Activated T-cell treated with anti-CD3 and anti-CD28 coated beads for 4 hours (primary cell): ENCODE data around the gene ANKRD13D.

Source experiments
- DNase-seq: peaks from one replicate; pipeline ENCODE4 v3.0.0-alpha.2; 2020

The ANKRD13D gene

GRCh38 chr11:67321313-67321871, 32.3 kb downstream of the ANKRD13D start:
- DNase-seq, result no peak

- no peak for DNase-seq
Observed at GRCh38 chr11:67322049-67322448, 32.9 kb downstream of the ANKRD13D start.

DNA sequence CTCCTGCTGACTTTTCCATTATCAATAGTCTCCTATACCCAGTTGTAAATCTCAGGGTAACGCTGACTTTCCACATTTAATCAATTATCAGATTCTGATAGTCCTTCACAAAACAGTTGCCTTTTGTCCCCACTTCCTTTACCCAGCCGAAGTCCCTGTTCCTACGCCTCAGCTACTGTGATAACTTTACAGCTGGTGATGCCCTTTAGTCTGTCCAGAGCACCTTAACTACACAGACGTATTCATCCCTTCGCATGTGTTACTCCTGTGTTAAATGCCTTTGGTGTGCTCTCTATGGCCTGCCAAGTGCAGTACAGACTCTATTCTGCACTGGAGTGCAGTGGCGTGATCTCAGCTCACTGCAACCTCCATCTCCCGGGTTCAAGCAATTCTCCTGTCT, 34.4 kb downstream of the ANKRD13D start:
- DNase-seq, result no peak

DNA sequence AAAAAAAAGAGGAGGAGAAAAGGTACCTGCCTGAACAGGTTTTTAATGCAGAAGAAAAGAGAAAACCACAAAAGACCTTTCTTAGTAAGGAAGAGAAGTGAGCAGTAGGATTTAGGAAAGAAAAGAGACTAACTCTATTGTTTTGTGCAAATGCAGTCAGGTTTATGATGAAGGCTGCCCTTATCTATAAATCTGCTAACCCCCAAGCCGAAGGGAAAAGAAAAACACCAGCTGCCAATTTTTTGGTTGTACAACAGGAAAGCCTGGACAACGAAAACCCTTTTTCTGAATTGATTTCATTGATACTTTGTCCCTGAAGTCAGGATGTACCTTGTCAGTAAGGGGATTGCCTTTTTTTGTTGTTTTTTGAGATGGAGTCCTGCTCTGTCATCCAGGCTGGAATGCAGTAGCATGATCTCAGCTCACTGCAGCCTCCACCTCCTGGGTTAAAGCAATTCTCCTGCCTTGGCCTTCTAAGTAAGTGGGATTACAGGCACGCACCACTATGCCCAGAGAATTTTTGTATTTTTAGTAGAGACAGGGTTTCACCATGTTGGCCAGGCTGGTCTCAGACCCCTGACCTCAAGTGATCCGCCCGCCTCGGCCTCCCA, 43.1 kb downstream of the ANKRD13D start:
- no peak for DNase-seq

GRCh38 chr11:67337257-67337656, 48.2 kb downstream of the ANKRD13D start:
- no peak for DNase-seq

GRCh38 chr11:67344264-67344663, 55.2 kb downstream of the ANKRD13D start:
- no peak for DNase-seq

DNA sequence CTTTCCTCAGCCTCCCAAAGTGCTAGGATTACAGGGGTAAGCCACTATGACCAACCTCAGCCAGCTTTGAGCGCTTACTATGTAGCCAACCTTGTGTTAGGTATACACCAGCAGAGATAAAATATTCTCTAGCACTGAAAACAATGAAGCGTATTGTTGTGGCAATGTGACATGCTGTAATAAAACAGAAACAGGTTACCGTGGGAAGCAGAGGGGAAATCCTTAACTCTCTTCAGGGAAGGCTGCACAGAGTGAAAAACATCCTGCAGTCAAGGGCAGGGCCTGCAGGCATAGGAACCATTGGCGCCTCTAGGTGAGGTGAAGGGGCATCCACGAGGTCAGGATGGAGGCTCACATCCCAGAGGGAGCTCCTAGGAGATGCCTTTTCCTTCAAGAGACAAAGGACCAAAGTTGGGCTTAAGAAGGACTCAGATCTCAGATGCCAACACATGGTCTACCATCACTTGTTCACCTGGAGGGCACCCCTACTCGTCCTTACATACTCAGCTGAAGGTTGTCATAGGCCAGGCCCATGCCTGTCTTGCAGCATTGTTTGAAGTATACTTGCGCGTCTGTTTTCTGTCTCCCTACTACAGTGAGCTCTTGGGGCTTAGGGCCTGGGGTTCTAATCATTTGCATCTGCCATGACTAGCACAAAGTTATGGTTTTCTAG, 56.3 kb downstream of the ANKRD13D start:
- no peak for DNase-seq

DNA sequence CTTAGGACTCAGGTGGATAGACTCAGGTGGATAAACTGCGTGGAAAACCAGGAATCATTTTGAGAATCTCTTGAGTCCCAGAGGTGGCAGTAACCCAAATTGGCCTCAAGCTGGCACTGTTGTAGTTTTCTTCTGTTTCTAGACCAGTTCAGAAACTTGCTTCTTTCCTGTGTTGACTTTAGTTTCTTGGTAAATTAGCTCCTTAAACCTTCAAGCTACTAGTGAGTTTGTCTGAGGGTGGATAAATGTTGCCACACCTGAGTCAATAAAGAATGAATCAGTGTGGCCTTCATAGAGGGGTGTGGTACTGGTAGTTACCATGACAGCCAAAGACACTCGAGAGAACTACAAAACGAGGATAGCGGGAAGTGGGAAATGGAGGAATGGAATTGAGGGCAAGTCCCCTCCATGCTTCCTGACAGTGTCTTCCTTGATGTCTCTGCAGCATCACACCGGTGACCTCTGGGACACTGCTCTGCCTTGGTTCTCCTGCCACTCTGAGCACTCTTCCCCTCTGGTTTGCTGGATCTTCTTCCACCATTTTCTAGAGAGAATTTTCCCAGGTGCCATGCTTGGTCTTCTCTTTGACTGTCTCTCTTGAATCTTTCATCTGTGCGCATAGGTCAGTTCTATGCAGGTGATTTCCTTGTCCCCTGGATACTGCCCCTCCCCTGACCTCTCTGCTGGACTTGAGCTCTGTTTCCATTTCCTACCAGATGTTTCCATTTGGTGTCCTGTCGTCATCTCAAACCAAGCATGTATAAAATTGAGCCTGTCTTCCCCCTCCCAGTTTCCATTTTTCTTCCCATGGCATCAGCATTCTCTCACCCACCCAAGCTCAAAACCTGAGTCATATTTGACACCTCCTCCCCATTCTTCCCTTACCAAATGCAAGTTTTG, 57.1 kb downstream of the ANKRD13D start:
- no peak for DNase-seq

- DNase-seq, result no peak
Observed at GRCh38 chr11:67347964-67348749, 59.1 kb downstream of the ANKRD13D start.

GRCh38 chr11:67349036-67349435, 59.9 kb downstream of the ANKRD13D start:
- no peak for DNase-seq

- DNase-seq, result no peak
Observed at GRCh38 chr11:67349457-67349856, 60.4 kb downstream of the ANKRD13D start.

DNA sequence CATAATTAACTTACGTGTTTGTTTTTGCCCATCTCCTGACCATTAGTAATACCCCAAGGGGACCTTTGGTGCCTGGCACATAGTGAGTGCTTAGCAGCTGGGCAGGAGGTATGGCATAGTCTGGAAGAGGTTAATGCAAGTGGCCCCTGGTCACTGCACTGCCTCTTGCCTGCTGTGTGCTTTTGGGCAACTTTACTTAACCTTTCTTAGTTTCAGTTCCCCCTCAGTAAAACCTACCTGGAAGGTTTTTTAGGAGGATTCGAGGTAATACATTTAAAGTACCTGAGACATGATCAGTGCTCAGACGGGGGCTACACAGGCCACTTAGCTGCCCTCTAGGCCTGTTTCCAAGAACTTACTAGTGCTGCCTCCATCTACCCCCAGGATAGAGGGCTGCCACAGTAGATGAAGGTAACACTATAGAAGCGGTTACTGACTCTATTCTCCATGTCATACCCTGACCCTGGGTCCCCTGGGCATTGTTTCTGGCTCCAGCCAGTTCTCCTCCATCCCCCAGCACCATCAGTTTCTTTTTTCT, 60.9 kb downstream of the ANKRD13D start:
- no peak for DNase-seq

DNA sequence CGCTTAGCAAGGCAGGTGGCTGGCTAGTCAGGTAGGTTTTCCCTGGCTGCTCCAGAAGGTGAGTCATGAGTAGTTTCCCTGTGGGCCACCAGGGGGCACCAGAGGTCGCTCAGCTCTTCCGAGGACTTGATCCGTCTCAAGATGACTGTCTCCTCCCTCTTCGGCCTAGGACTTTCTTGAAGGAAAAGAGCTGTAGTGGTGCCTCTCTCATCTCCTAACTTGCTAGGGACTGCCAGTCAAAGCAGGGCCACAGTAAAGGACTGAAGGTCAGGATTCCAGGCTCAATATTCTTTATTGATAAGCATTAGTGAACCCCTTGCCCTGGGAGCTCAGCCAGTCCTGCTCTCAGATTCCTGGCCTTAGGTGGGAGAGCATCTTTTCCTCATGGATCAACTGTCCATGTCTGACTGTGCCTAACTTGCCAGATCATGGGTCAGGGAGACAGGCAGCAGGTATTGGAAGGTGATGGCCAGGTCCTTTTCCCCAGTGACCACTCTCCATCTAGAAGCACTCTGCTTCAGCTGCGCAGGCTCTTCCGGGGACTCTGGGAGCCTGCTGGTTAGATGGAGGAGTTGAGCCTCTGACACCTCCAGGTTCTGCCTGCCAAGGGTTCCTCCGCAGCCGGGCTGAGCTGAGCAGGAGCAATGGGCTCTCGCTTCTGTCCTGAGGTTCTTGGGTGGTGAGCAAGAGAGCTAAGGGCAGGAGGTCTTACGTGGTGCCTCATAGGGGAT, 62.3 kb downstream of the ANKRD13D start:
- peak; percentile 48 for DNase-seq
